GM19193 (cell line): ENCODE data around the gene CCR7.
A peak's percentile ranks its signal among the peaks of the same experiment; 100 is the strongest.

ENCODE experiments used
- POLR2A ChIP-seq: IDR thresholded peaks from 4 replicates; pipeline ENCODE4 v1.6.1; 2011; ENCODE audit not compliant: insufficient read depth, insufficient read length; ENCODE audit errors: extremely low read depth

The CCR7 gene

DNA sequence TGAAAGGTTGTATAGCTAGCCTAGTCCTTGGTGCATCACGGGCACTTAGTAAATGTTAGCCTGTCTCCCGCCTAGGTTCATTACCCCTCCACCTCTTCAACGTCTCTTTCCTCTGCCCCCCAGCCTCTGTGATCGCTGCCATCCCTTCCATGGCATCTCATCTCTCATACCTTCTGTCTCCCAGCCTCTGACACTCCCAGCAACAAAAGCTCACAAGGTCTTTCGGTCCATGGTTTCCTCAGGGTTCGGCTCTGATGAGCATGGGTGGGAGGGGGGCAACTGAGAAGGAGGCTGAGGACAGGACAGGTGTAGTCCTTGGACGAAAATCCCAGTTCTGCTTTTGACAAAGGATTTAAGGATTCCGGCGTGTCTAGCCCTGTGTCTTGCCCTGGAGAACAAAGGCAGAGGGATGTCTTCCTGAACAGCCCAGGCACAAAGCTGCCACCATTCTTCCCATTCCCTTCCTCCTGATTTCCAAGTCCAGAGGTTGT, 16.7 kb downstream of the CCR7 start:
- no peak for TF ChIP-seq POLR2A

DNA sequence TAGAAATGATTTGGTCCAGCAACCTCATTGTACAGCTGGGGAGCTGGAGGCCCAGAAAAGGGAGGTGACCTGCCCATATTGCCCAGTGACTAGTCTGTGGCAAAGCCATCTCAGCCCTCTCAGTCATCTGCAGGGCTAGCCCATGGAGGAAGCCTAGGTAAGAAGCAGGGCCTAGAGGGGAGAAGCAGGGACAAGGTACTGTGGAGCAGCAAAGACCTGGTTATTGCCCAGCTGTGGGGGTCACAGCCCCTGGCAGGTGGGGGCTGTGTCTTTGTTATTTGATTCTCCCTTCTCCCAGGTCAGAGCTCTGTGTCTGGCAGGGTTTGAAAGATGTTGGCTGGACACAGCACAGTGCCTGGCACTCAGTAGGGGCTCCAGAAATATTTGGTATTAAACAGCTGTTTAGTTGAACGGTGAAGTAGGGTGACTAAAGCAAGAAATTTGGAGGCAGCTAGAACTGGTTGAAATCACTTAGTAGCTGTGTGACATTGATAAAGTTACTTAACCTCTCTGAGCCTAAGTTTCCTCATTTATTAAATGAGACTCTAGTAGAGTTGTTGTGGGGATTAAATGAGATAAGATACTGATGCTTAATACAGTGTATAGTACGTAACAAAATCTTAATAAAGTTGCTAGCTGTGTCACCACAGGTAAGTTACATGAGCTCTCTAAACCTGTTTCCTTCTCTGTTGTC, 17.3 kb downstream of the CCR7 start:
- no peak for TF ChIP-seq POLR2A

DNA sequence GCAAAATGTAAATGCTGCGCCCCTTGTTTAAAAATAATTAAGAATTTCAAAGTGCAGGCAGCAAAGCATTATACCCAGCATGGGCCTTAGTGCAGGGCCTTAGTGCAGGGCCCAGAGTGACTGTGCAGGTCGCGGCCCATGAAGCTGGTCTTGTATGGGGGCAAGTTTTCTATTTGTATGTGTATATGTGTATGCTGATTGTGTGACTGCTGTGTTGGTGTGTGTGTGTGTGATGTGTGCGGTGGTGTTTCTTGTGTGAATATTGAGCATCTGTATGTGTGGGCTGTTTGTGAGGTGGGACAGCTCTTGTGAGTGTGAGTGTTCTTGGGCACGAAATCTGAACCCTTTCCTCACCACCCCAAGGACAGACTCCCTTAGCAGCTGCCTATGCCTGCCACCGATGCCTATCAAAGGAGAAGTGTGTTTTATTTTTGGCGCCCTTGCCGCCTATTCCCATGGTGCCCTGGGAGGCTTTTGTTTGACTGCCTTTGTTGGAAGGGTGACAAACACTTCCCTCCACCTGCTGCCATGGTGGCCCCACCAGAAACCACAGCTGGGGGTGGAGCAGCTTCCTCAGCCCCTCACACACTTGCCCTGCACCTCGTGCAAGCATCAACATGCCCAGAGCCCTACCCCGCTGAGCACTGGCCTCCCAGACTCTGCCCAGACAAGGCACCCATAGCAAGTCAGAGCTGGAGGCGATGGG, 18.0 kb downstream of the CCR7 start:
- TF ChIP-seq POLR2A: no peak

DNA sequence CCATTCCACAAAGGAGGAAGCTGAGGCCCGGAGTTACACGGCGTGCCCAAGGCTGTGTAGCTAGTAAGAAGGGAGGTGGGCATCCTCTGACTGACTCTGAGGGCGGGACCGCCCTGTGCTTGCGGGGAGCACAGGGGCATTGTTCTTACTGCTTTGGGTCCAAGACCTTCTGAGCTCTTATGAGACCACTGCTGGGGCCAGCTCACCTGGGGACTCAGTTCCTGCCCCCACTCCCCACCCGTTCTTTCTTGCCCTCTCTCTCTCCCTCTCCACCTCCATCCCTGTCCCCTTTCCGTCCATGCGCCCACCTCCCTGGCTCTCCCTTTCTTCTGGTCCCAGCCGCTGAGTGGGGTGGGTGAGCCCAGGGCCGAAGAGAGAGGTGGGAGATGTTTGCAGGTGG, 19.6 kb downstream of the CCR7 start:
- TF ChIP-seq POLR2A: no peak

DNA sequence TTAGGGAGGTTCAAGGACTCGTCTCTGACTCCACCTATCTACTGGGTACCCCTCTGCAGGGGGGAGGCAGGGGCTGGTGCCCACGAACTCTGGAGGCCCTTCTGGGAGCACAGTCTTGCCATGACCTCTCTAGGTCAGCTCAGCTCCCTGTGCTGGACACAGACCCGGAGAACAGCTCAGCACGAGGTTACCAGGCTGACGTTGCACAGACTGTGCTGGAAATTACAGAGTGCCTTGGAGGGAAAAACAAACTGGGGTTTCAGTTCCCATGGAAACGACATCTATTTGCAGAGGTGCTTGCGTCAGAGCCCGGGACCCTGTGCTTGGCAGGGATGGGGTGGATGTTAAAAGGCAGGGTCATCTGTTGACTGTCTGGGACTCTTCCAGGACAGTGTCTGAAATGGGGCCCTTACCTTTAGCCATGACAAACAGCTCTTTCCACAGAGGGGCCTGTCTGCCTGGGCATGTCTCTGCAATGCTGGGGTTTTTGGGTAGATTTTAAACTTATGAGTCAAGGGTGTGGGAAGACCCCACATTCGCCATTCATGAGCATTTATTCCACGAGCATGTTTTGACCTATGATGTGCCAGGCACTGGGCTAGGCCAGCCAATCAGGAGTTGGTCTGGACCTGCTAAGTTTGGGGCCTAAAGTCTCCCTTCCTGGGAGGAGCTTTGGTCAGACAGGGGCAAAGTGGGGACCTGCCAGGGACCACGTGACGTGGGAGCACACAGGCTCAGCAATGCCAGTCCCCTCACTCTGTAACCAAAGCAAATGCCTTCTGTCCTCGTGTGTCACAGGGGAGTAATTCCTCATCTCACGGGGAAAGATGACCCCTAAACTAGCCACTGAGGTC, 22.5 kb downstream of the CCR7 start:
- peak; percentile 37 for TF ChIP-seq POLR2A

DNA sequence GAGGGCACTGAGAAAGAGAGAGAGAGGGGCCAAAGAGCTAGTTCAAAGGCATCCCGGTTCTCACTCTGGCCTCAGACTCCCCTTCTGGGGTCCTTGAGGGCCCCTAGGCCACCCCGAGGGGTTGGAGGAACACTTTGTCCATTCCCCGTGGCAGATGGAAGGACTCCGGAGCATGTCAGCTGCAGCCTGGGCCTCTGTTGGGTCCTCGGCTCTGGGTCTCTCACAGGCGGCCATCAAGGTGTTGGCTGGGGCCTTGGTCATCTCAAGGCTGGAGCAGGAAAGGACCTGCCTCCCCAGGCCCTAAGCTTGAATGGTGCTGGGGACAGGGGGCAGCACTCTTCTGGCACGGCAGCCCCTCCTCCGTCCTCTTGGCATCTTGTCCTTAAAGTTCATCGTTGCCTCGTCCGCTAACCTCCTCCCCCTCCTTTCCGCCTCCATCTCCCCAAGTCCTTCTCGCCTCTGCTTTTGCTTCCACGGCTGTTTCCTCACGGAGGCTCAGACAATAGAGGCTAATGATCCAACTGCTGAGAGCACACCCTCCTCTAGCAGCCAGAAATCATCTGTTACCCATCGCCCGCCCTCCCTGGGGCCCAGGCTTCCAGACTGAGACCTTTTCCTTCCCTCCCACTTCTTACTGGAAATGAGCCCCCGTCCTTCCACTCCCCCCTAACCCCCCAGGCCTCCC, 23.3 kb downstream of the CCR7 start:
- TF ChIP-seq POLR2A: no peak

DNA sequence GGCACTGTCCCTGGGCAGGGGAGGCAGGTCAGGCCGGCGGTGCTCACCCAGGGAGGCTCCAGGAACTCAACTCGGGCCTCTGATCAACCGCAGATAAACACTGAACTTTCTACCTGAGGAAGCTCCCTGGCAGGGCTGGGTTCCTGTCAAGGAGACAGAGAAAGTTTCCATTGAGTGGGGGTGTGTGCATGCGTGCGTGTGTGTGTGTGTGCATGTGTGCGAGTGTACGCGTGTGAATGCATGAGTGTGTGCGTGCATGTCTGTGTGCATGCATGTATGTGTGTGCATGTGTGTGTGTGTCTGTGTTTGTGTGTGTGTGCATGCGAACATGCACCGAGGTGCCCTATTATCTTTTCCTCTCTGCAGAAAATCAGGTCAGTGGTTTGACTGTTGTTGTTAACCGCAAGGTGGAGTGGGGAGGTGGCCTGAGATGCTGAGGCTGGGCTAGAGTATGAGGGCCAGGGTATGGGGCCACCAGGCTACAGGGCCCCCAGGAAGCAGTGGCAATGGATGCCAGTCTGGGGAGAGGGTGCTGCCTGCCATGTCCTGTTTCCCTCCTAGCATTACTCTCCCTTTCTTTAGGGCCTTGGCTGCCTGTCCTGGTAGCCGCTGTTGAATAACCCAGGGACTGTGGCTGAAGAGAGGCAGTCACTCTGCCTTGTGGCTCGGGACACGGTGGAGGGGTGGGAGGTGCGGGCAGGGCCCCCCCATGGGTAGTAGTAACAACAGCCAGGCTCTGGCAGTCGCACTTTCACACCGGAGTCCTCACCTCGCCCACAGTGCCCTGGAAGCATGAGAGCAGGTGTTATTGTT, 24.0 kb downstream of the CCR7 start:
- no peak for TF ChIP-seq POLR2A

DNA sequence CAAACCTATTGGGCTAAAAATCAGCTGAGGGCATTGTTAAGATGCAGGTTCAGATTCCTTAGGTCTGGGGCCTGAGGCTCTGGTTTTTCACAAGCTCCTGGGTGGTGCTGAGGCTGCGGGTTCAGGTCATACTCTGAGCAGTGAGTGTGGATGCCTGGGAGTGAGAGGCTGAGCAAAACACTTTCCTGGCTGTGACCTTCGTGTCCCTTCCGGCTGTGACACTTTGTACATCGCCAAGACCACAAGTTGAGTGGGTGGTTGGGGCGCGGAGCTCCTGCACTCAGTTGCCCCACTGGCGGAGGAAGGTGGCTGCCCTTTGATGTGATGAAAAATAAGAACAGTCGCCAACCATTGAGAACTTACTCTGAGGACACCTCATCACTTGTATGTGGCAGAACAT, 24.8 kb downstream of the CCR7 start:
- no peak for TF ChIP-seq POLR2A

DNA sequence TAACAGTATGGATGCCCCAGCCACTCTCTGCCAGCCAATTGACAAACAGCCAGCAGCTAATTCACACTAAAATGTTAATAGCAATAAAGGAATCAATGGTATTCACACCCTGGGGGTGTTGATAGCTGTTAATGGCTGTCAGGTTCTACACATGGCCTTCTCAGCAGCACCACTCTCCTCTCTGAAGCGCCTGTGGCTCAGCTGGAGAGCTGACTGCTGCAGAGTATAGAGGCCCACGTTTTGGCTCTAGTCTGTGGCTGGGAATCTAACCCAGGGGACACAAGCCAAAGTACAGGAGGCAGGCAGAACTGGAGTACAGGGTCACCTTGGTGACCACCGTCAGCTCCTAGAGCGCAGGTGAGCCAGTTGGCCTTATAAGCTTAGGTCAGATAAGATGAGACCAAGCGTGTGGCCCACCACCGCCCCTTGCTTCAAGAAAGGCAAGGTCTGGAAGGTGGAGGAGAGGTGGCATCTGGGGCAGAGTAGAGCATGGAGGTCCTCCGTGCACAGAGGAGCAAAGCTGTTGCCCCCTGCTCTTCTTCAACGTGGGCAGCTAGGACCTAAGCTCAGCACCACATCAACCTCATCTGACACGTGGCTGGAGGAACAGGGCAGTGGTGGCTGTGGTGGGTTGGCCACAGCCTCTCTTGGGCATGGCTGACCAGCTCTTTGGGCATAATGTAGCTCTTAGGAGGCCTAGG, 25.4 kb downstream of the CCR7 start:
- TF ChIP-seq POLR2A: no peak

DNA sequence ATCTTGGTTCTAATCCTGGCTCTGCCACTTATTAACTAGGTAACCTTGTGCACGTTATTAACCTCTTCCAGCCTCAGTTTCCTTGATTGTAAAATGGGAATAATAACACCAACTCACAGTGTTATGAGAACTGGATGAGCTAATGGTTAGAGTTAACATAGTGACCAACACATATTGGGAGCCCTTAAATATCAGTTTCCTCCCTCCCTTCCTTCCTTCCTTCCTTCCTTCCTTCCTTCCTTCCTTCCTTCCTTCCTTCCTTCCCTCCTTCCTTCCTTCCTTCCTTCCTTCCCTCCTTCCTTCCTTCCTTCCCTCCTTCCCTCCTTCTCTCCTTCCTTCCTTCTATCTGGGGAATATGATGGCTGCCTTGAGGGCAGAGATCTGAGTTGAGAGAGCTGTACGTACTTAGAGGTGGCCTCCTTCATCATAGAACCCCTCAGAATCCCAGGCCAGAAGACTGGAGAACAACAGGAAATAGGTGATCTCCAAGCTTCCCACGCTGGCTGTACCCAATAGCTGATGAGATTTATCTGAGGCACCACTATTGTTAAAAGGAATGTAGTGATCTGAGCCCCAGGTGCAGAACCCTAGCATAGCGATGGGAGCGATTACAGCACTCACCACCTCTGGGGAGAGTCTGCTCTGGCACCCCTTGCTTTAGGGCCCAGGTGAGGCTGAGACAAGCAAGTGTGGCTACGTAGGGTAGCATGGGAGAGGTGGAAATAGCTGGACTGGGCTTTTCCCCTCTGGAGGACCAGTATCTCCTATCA, 26.2 kb downstream of the CCR7 start:
- no peak for TF ChIP-seq POLR2A

DNA sequence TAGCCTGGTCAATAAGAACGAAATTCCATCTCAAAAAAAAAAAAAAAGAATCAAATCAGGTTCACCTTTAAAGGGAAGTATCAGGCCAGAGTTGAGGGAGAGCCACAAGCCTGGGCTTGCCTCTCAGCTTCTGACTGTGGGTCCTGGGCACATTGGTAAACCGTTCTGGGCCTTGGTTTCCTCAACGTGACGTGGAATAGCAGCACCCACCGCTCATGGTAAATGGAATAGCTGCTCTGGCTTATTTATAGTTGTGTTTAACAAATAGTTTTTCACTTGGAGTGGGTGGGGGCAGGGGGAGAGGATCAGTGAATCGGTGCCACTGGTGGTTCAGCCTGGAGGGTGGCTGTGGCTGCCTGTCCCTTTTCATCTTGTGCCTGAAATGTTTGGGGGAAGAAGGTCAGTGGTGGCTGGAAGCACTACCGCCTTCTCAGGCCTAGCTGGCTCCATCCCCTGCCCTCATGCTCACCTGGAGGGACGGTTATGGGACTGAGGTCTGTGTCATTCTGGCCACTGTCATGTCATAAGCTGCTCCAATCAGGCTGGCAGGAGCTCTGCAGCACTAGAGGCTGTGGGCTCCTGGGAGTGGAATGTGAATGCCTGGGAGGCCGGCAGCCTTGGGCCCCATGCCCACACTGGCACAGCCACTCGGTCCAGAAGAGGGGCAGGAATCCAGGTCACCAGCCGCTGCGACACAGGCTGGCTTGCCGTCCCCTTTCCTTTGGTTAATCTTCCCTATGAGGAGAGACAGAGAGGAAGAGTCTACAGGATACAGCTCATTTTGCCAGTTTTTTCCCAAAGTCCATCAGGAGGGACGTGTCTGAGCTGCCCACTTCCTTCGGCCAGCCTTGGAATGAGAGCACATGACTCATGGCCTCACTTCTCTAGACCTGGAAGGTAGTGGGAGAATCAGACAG, 27.0 kb downstream of the CCR7 start:
- no peak for TF ChIP-seq POLR2A

DNA sequence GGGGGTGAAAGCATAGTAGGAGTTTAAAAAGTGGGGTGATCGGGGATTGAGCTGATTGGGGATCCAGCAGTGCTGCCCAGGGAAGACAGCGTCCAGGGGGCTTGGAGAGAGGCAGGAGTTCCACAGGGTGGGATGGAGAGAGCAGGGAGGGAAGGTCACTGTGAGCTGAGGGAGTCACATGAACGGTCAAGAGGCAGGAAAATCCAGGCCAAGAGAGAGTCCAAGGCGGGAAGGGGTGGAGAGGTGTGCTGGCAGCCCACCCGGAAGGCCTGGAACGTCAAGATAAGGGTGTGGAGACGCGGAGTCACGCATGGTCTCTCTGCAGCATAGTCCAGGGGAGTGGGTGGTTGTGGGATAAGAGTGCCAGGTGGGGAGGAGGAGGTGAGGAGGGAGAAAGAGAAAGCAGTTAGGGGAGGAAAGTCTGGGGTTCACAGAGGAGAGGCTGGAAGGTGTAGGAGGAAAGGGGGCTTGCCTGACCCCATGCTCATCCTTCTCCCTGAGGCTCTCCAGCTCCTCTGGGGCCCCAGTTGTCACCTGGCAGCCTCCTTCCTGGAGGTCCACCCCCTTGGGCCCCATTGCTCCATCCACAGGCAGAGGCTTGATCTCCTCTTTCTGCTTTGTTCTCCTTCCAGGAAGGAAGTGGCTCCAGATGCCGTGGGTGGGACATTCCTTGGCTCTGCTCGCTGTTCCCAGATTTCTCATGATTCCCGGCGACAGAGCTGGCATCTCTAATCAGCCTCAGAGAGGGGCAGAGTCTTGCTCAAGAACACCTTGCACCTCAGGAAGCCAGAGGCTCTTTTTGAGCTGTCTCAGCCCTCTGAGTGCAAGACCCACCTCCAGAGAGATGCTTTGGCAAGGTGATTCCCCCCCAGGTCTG, 28.7 kb downstream of the CCR7 start:
- TF ChIP-seq POLR2A: no peak
